SK-N-SH treated with all-trans-retinoic acid at 6 μM for 48 hours (cell line): Measurements from ENCODE around the gene RNF144B.

Experiments used
- ARNTL ChIP-seq: fragments of 450-650 bp; formaldehyde crosslinking; IDR thresholded peaks from 2 replicates; pipeline ENCODE4 v1.5.0; 2020; ENCODE audit warnings: low read depth, mild to moderate bottlenecking, moderate library complexity, borderline replicate concordance
- ESRRG ChIP-seq: fragments of 250-450 bp; sonication (Bioruptor Pico); IDR thresholded peaks from 2 replicates; pipeline ENCODE4 v1.6.1; 2021; ENCODE audit warnings: mild to moderate bottlenecking
- ISL1 ChIP-seq: fragments of 250-450 bp; sonication (Bioruptor Pico); IDR thresholded peaks from 2 replicates; pipeline ENCODE4 v2.1.2; 2022; ENCODE audit warnings: mild to moderate bottlenecking, moderate library complexity
- PPARA ChIP-seq: fragments of 250-450 bp; sonication (Bioruptor Pico); IDR thresholded peaks from 2 replicates; pipeline ENCODE4 v1.5.0; 2020; ENCODE audit warnings: mild to moderate bottlenecking, borderline replicate concordance
- RARB ChIP-seq: fragments of 250-450 bp; sonication (Bioruptor Pico); IDR thresholded peaks from 2 replicates; pipeline ENCODE4 v1.8.0; 2021; ENCODE audit warnings: mild to moderate bottlenecking, moderate library complexity
- SNAI2 ChIP-seq: fragments of 250-450 bp; sonication (Bioruptor Pico); IDR thresholded peaks from 2 replicates; pipeline ENCODE4 v1.5.0; 2020; ENCODE audit warnings: mild to moderate bottlenecking, moderate library complexity
- TOX ChIP-seq: fragments of 250-450 bp; sonication (Bioruptor Pico); IDR thresholded peaks from 2 replicates; pipeline ENCODE4 v1.8.0; 2021; ENCODE audit warnings: mild to moderate bottlenecking, moderate library complexity, borderline replicate concordance
- ZFP3 ChIP-seq: fragments of 250-450 bp; sonication (Bioruptor Pico); IDR thresholded peaks from 2 replicates; pipeline ENCODE4 v1.5.0; 2020; ENCODE audit warnings: mild to moderate bottlenecking, moderate library complexity
- ZNF70 ChIP-seq: fragments of 450-650 bp; formaldehyde crosslinking; IDR thresholded peaks from 2 replicates; pipeline ENCODE4 v1.5.0; 2020; ENCODE audit warnings: mild to moderate bottlenecking, moderate library complexity
- TF ChIP-seq, protein P1 (sequence below): fragments of 250-450 bp; sonication (Bioruptor Pico); IDR thresholded peaks from 2 replicates; pipeline ENCODE4 v1.8.0; 2020; ENCODE audit warnings: mild to moderate bottlenecking, moderate library complexity, borderline replicate concordance
- TF ChIP-seq, protein P2 (sequence below): fragments of 250-450 bp; sonication (Bioruptor Pico); IDR thresholded peaks from 2 replicates; pipeline ENCODE4 v1.8.0; 2021; ENCODE audit warnings: low read depth, mild to moderate bottlenecking, moderate library complexity, borderline replicate concordance
- TF ChIP-seq, protein P3 (sequence below): fragments of 250-450 bp; sonication (Bioruptor Pico); IDR thresholded peaks from 2 replicates; pipeline ENCODE4 v1.5.0; 2020; ENCODE audit warnings: mild to moderate bottlenecking, moderate library complexity
- TF ChIP-seq, protein P4 (sequence below): fragments of 250-450 bp; sonication (Bioruptor Pico); IDR thresholded peaks from 2 replicates; pipeline ENCODE4 v1.5.1; 2021; ENCODE audit warnings: mild to moderate bottlenecking, moderate library complexity

DNA sequence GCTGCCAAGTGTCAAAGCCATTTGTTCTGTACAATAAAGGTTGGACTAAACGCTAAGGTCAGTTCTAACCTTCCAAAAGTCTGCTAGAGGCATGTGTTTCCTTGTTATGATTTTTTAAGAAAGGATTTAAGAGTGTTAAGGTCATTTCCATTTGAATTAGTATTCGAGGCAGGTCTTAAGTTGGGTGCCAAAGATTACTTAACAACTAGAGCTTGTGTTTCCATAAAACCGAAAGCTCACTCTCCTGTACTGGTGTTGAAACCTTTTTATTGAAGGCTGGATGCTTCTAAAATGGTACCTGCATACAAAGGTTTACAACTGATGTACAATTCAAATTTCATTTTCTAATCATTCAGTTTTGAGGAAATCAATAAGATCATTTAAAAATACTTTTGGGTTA is 82.4 kb downstream of the RNF144B start:
- no peak for TF ChIP-seq ZFP3 (CRISPR knock-in tag)
- no peak for TF ChIP-seq ARNTL
- TF ChIP-seq, protein P1, sequence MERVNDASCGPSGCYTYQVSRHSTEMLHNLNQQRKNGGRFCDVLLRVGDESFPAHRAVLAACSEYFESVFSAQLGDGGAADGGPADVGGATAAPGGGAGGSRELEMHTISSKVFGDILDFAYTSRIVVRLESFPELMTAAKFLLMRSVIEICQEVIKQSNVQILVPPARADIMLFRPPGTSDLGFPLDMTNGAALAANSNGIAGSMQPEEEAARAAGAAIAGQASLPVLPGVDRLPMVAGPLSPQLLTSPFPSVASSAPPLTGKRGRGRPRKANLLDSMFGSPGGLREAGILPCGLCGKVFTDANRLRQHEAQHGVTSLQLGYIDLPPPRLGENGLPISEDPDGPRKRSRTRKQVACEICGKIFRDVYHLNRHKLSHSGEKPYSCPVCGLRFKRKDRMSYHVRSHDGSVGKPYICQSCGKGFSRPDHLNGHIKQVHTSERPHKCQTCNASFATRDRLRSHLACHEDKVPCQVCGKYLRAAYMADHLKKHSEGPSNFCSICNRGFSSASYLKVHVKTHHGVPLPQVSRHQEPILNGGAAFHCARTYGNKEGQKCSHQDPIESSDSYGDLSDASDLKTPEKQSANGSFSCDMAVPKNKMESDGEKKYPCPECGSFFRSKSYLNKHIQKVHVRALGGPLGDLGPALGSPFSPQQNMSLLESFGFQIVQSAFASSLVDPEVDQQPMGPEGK: no peak
- TF ChIP-seq RARB (CRISPR knock-in tag): no peak
- TF ChIP-seq PPARA: no peak
- TF ChIP-seq, protein P2, sequence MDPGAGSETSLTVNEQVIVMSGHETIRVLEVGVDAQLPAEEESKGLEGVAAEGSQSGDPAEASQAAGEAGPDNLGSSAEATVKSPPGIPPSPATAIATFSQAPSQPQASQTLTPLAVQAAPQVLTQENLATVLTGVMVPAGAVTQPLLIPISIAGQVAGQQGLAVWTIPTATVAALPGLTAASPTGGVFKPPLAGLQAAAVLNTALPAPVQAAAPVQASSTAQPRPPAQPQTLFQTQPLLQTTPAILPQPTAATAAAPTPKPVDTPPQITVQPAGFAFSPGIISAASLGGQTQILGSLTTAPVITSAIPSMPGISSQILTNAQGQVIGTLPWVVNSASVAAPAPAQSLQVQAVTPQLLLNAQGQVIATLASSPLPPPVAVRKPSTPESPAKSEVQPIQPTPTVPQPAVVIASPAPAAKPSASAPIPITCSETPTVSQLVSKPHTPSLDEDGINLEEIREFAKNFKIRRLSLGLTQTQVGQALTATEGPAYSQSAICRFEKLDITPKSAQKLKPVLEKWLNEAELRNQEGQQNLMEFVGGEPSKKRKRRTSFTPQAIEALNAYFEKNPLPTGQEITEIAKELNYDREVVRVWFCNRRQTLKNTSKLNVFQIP (CRISPR knock-in tag): no peak
- TF ChIP-seq TOX (CRISPR knock-in tag): no peak
- TF ChIP-seq ESRRG (CRISPR knock-in tag): no peak
- TF ChIP-seq, protein P3, sequence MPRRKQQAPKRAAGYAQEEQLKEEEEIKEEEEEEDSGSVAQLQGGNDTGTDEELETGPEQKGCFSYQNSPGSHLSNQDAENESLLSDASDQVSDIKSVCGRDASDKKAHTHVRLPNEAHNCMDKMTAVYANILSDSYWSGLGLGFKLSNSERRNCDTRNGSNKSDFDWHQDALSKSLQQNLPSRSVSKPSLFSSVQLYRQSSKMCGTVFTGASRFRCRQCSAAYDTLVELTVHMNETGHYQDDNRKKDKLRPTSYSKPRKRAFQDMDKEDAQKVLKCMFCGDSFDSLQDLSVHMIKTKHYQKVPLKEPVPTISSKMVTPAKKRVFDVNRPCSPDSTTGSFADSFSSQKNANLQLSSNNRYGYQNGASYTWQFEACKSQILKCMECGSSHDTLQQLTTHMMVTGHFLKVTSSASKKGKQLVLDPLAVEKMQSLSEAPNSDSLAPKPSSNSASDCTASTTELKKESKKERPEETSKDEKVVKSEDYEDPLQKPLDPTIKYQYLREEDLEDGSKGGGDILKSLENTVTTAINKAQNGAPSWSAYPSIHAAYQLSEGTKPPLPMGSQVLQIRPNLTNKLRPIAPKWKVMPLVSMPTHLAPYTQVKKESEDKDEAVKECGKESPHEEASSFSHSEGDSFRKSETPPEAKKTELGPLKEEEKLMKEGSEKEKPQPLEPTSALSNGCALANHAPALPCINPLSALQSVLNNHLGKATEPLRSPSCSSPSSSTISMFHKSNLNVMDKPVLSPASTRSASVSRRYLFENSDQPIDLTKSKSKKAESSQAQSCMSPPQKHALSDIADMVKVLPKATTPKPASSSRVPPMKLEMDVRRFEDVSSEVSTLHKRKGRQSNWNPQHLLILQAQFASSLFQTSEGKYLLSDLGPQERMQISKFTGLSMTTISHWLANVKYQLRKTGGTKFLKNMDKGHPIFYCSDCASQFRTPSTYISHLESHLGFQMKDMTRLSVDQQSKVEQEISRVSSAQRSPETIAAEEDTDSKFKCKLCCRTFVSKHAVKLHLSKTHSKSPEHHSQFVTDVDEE: no peak
- no peak for TF ChIP-seq ZNF70 (CRISPR knock-in tag)
- no peak for TF ChIP-seq SNAI2 (CRISPR knock-in tag)
- TF ChIP-seq ISL1 (CRISPR knock-in tag): no peak
- TF ChIP-seq, protein P4, sequence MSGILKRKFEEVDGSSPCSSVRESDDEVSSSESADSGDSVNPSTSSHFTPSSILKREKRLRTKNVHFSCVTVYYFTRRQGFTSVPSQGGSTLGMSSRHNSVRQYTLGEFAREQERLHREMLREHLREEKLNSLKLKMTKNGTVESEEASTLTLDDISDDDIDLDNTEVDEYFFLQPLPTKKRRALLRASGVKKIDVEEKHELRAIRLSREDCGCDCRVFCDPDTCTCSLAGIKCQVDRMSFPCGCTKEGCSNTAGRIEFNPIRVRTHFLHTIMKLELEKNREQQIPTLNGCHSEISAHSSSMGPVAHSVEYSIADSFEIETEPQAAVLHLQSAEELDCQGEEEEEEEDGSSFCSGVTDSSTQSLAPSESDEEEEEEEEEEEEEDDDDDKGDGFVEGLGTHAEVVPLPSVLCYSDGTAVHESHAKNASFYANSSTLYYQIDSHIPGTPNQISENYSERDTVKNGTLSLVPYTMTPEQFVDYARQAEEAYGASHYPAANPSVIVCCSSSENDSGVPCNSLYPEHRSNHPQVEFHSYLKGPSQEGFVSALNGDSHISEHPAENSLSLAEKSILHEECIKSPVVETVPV: no peak
